ENCODE results near the gene PSKH1.

The PSKH1 gene

GRCh38 chr16:67885545-67885944 lies 7.5 kb upstream of the PSKH1 start:
- TF ChIP-seq, protein P1, sequence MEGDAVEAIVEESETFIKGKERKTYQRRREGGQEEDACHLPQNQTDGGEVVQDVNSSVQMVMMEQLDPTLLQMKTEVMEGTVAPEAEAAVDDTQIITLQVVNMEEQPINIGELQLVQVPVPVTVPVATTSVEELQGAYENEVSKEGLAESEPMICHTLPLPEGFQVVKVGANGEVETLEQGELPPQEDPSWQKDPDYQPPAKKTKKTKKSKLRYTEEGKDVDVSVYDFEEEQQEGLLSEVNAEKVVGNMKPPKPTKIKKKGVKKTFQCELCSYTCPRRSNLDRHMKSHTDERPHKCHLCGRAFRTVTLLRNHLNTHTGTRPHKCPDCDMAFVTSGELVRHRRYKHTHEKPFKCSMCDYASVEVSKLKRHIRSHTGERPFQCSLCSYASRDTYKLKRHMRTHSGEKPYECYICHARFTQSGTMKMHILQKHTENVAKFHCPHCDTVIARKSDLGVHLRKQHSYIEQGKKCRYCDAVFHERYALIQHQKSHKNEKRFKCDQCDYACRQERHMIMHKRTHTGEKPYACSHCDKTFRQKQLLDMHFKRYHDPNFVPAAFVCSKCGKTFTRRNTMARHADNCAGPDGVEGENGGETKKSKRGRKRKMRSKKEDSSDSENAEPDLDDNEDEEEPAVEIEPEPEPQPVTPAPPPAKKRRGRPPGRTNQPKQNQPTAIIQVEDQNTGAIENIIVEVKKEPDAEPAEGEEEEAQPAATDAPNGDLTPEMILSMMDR (IDR thresholded peaks at IDR 0.05; ENCODE audit: low read depth, low read length): no peak
- Histone ChIP-seq H3K9me3 (no peaks in the 10 kb centered on the region), H3K36me3 (peaks cover 36% of the 10 kb centered on the region), H3K27me3 (no peaks in the 10 kb centered on the region), H3K4me1 (peaks cover 7% of the 10 kb centered on the region), H3K4me3 (ENCODE audit: low read depth, low read length) (no peak overlapping the region)
- DNase-seq: no peak

DNA sequence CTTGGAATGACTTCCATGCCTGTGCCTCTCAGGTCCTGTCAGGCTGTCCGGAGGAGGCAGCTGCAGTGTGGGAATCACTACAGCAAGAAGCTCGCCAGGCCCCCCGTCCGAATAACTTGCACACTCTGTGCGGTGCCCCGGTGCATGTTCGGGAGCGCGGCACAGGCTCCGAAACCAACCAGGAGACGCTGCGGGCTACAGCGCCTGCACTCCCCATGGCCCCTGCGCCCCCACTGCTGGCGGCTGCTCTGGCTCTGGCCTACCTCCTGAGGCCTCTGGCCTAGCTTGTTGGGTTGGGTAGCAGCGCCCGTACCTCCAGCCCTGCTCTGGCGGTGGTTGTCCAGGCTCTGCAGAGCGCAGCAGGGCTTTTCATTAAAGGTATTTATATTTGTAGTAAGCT lies 7.1 kb upstream of the PSKH1 start:
- TF ChIP-seq, protein P1 (IDR thresholded peaks at IDR 0.05; ENCODE audit: low read depth, low read length): no peak
- H3K36me3 ChIP-seq: peaks cover 32% of the 10 kb centered on the region
- DNase-seq: no peak
- no peaks in the 10 kb centered on the region for H3K27me3 ChIP-seq
- H3K4me1 ChIP-seq: peaks cover 7% of the 10 kb centered on the region
- H3K9me3 ChIP-seq: no peaks in the 10 kb centered on the region
- no peak overlapping the region for H3K4me3 ChIP-seq (ENCODE audit: low read depth, low read length)

DNA sequence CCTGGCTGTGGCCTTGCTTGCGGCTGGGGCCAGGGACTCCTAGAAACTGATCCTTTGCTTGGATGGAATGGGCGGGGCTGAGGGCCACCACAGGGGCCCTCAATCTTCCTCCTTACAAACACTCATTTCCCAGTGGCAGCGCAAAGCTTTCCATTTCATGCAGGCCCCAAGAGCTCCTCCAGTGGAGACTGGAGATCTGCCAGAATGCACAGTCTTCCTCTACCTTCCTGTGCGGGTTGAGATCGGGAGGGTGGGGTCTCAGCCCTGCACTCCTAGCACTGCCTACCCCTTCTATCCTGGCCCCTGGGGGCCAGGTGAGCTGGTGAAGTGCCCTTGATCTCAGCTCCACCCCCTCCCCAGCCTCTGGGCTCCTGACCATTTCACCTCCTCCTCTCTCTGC lies 6.7 kb upstream of the PSKH1 start:
- TF ChIP-seq, protein P1 (IDR thresholded peaks at IDR 0.05; ENCODE audit: low read depth, low read length): no peak
- H3K27me3 ChIP-seq: no peaks in the 10 kb centered on the region

GRCh38 chr16:67888331-67888730 lies 4.7 kb upstream of the PSKH1 start:
- Histone ChIP-seq H3K9me3 (no peaks in the 10 kb centered on the region), H3K27me3 (no peaks in the 10 kb centered on the region), H3K4me1 (peaks cover 7% of the 10 kb centered on the region), H3K36me3 (peaks cover 9% of the 10 kb centered on the region), H3K4me3 (ENCODE audit: low read depth, low read length) (no peak overlapping the region)
- no peak for DNase-seq
- TF ChIP-seq, protein P1 (IDR thresholded peaks at IDR 0.05; ENCODE audit: low read depth, low read length): no peak

More for the DNA sequence above, 6.7 kb upstream of the PSKH1 start:
- Histone ChIP-seq H3K36me3 (peaks cover 28% of the 10 kb centered on the region), H3K4me1 (peaks cover 7% of the 10 kb centered on the region), H3K4me3 (ENCODE audit: low read depth, low read length) (no peak overlapping the region), H3K9me3 (no peaks in the 10 kb centered on the region)
- DNase-seq: no peak

DNA sequence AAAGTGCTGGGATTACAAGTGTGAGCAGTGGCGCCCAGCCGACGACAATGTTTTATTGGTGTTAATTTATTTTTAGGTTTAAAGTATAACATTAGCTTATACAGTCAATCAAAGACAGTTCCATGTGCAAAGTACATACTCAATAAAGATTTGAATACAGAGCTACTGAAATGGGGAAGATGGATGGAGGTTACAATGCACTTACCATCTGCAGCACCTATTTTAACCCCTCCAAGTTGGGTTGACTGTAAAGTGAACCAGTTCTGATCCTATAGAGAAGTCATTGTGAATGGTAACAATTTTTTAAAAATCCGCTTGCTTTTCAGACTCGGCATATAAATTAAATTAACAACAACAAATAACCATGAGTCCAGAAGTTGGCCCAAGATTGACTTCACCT lies 679 bp upstream of the PSKH1 start:
- Histone ChIP-seq H3K27me3 (no peaks in the 10 kb centered on the region), H3K4me1 (no peaks in the 10 kb centered on the region), H3K4me3 (ENCODE audit: low read depth, low read length) (peak overlapping the region; percentile 61), H3K9me3 (no peaks in the 10 kb centered on the region), H3K36me3 (no peaks in the 10 kb centered on the region; the same call in 1 of the 2 replicates)
- TF ChIP-seq, protein P1 (IDR thresholded peaks at IDR 0.05; ENCODE audit: low read depth, low read length): no peak
- no peak for DNase-seq

DNA sequence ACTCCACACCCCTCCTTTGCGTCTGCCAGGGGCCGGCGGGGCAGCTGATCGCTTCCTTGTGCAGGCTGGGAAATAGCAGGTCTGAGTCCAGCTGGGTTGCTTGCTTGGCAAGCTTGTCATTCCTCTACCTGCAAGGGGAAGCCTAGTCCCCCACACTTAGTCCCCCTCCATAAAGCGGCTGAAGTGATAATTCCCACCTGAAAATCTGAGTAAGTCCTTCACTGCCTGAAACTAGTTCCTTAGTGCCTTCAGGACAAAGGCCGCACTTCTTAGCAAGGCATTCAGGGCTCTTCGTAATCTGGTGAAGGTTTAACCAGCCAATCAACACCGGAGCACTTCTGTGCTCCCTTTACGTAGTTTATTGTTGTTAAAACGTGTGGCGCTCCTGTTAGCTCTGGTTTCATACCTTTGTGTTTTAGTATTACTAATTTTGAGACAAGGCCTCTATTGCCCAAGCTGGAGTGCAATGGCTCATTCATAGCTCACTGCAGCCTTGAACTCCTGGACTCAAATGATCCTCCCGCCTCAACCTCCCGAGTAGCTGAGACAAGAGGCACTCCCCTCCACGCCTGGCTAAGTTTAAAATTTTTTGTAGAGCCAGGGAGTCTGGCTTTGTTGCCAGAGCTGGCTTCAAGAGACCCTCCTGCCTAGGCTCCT lies 817 bp downstream of the PSKH1 start:
- DNase-seq: no peak
- peak overlapping the region; percentile 83 for H3K4me3 ChIP-seq (ENCODE audit: low read depth, low read length)
- TF ChIP-seq, protein P1 (IDR thresholded peaks at IDR 0.05; ENCODE audit: low read depth, low read length): no peak

More for the DNA sequence above, 817 bp downstream of the PSKH1 start:
- H3K4me1 ChIP-seq: no peaks in the 10 kb centered on the region
- H3K27me3 ChIP-seq: no peaks in the 10 kb centered on the region
- H3K36me3 ChIP-seq: no peaks in the 10 kb centered on the region; the same call in 1 of the 2 replicates
- H3K9me3 ChIP-seq: no peaks in the 10 kb centered on the region
